DMS53 treated with DMSO at 0.1 percent for 48 hours (cell line): ENCODE measurements around the gene SALL3.
"Not testable (repeated sequence)": the region's sequence is repeated elsewhere in the genome, so short reads cannot be mapped to it uniquely, and the experiment has no call there.

Source experiments
- DNase-seq: peaks from one replicate; lab custom pipeline; 2025; ENCODE audit not compliant: unreplicated experiment; lab: John Stamatoyannopoulos, UW

The SALL3 gene

GRCh38 chr18:78979730-78980278, at the start of gene SALL3:
Gene SALL3, plus strand, starts transcription at chr18:78979818. Its CDS starts 457 bp downstream, at chr18:78980275.
- DNase-seq = no peak

GRCh38 chr18:78932281-78932680, 47.3 kb upstream of the SALL3 start:
- no peak for DNase-seq

- DNase-seq = no peak
Measured at GRCh38 chr18:78934003-78934402, 45.6 kb upstream of the SALL3 start.

- DNase-seq = no peak
Measured at GRCh38 chr18:78934551-78935225, 44.9 kb upstream of the SALL3 start.

GRCh38 chr18:78935406-78935805, 44.2 kb upstream of the SALL3 start:
- no peak for DNase-seq

GRCh38 chr18:78936251-78937005, 43.2 kb upstream of the SALL3 start:
- no peak for DNase-seq

GRCh38 chr18:78937166-78937565, 42.5 kb upstream of the SALL3 start:
- DNase-seq = no peak

- no peak for DNase-seq
Measured at GRCh38 chr18:78939105-78939504, 40.5 kb upstream of the SALL3 start.

- DNase-seq = no peak
Measured at GRCh38 chr18:78939734-78940494, 39.7 kb upstream of the SALL3 start.

GRCh38 chr18:78942236-78942635, 37.4 kb upstream of the SALL3 start:
- not testable (repeated sequence) for DNase-seq

- DNase-seq = no peak
Measured at GRCh38 chr18:78945628-78946027, 34.0 kb upstream of the SALL3 start.

- DNase-seq = no peak
Measured at GRCh38 chr18:78947291-78947690, 32.3 kb upstream of the SALL3 start.

GRCh38 chr18:78948221-78948620, 31.4 kb upstream of the SALL3 start:
- DNase-seq = no peak

- no peak for DNase-seq
Measured at GRCh38 chr18:78948707-78949106, 30.9 kb upstream of the SALL3 start.

GRCh38 chr18:78949216-78949615, 30.4 kb upstream of the SALL3 start:
- no peak for DNase-seq

GRCh38 chr18:78950386-78950785, 29.2 kb upstream of the SALL3 start:
- DNase-seq = no peak

- no peak for DNase-seq
Measured at GRCh38 chr18:78953566-78953965, 26.1 kb upstream of the SALL3 start.

GRCh38 chr18:78955051-78955450, 24.6 kb upstream of the SALL3 start:
- no peak for DNase-seq

GRCh38 chr18:78957140-78957539, 22.5 kb upstream of the SALL3 start:
- no peak for DNase-seq

- DNase-seq = no peak
Measured at GRCh38 chr18:78960709-78961108, 18.9 kb upstream of the SALL3 start.

- no peak for DNase-seq
Measured at GRCh38 chr18:78962098-78962497, 17.5 kb upstream of the SALL3 start.

- not testable (repeated sequence) for DNase-seq
Measured at GRCh38 chr18:78964727-78965126, 14.9 kb upstream of the SALL3 start.
